Measurements from ENCODE around the gene EPS8L3.
"Not testable (repeated sequence)": the region's sequence is repeated elsewhere in the genome, so short reads cannot be mapped to it uniquely, and the experiment has no call there.

EPS8L3 gene

GRCh38 chr1:109767637-109768334 is 4.1 kb upstream of the EPS8L3 start:
- H3K36me3 ChIP-seq (replicated peaks; ENCODE audit: low read depth, low read length) = no peaks in the 10 kb centered on the region
- H3K27me3 ChIP-seq (ENCODE audit: low read depth, low read length) = no peaks in the 10 kb centered on the region
- no peaks in the 10 kb centered on the region for H3K9me3 ChIP-seq (ENCODE audit: insufficient read depth, low read length)
- H4K20me1 ChIP-seq (ENCODE audit: insufficient read depth, low read length) = no peaks in the 10 kb centered on the region
- no peak overlapping the region for H2AFZ ChIP-seq (ENCODE audit: low read depth, low read length)
- no peak overlapping the region for H3K4me3 ChIP-seq (ENCODE audit: low read length)
- H3K27ac ChIP-seq (ENCODE audit: low read length) = no peak overlapping the region
- no peak overlapping the region for H3K4me2 ChIP-seq (ENCODE audit: low read length)
- H3K9ac ChIP-seq (ENCODE audit: low read length) = no peak overlapping the region
- H3K4me1 ChIP-seq (ENCODE audit: low read length) = peaks cover 7% of the 10 kb centered on the region; the same call in 1 of the 2 replicates
- no peaks in the 10 kb centered on the region for H3K79me2 ChIP-seq (ENCODE audit: low read length)
- TF ChIP-seq EZH2phosphoT487 (IDR thresholded peaks at IDR 0.05; ENCODE audit: low read depth) (no peak), CTCF (IDR thresholded peaks at IDR 0.05; ENCODE audit: low read depth, low read length) (no peak)

- H3K9me3 ChIP-seq (ENCODE audit: insufficient read depth, low read length); H2AFZ ChIP-seq (ENCODE audit: low read depth, low read length); H3K27me3 ChIP-seq (ENCODE audit: low read depth, low read length); H3K4me3 ChIP-seq (ENCODE audit: low read length); H3K79me2 ChIP-seq (ENCODE audit: low read length); H3K9ac ChIP-seq (ENCODE audit: low read length); H3K4me1 ChIP-seq (ENCODE audit: low read length); H3K27ac ChIP-seq (ENCODE audit: low read length); H3K4me2 ChIP-seq (ENCODE audit: low read length); H4K20me1 ChIP-seq (ENCODE audit: insufficient read depth, low read length); H3K36me3 ChIP-seq (replicated peaks; ENCODE audit: low read depth, low read length): not testable (repeated sequence)
Measured at GRCh38 chr1:109766991-109767636, 3.4 kb upstream of the EPS8L3 start.

- Histone ChIP-seq H3K79me2 (ENCODE audit: low read length) (no peaks in the 10 kb centered on the region), H4K20me1 (ENCODE audit: insufficient read depth, low read length) (no peaks in the 10 kb centered on the region), H3K36me3 (replicated peaks; ENCODE audit: low read depth, low read length) (no peaks in the 10 kb centered on the region), H3K4me3 (ENCODE audit: low read length) (no peak overlapping the region), H2AFZ (ENCODE audit: low read depth, low read length) (no peak overlapping the region), H3K4me2 (ENCODE audit: low read length) (no peak overlapping the region), H3K9me3 (ENCODE audit: insufficient read depth, low read length) (no peaks in the 10 kb centered on the region), H3K4me1 (ENCODE audit: low read length) (peaks cover 7% of the 10 kb centered on the region; the same call in 1 of the 2 replicates), H3K9ac (ENCODE audit: low read length) (no peak overlapping the region), H3K27ac (ENCODE audit: low read length) (no peak overlapping the region), H3K27me3 (ENCODE audit: low read depth, low read length) (no peaks in the 10 kb centered on the region)
- TF ChIP-seq CTCF (IDR thresholded peaks at IDR 0.05; ENCODE audit: low read depth, low read length) (no peak), EZH2phosphoT487 (IDR thresholded peaks at IDR 0.05; ENCODE audit: low read depth) (no peak)
Measured at GRCh38 chr1:109765896-109766615, 2.3 kb upstream of the EPS8L3 start.

GRCh38 chr1:109765483-109765815 is 1.7 kb upstream of the EPS8L3 start:
- H2AFZ ChIP-seq (ENCODE audit: low read depth, low read length) = no peak overlapping the region
- H3K4me1 ChIP-seq (ENCODE audit: low read length) = peaks cover 7% of the 10 kb centered on the region; the same call in 1 of the 2 replicates
- no peak overlapping the region for H3K27ac ChIP-seq (ENCODE audit: low read length)
- TF ChIP-seq CTCF (IDR thresholded peaks at IDR 0.05; ENCODE audit: low read depth, low read length) = no peak
- TF ChIP-seq EZH2phosphoT487 (IDR thresholded peaks at IDR 0.05; ENCODE audit: low read depth) = no peak
- H3K79me2 ChIP-seq (ENCODE audit: low read length) = no peaks in the 10 kb centered on the region
- no peak overlapping the region for H3K4me2 ChIP-seq (ENCODE audit: low read length)
- no peaks in the 10 kb centered on the region for H3K27me3 ChIP-seq (ENCODE audit: low read depth, low read length)
- H3K9me3 ChIP-seq (ENCODE audit: insufficient read depth, low read length) = no peaks in the 10 kb centered on the region
- H3K4me3 ChIP-seq (ENCODE audit: low read length) = no peak overlapping the region
- H3K9ac ChIP-seq (ENCODE audit: low read length) = no peak overlapping the region
- no peaks in the 10 kb centered on the region for H4K20me1 ChIP-seq (ENCODE audit: insufficient read depth, low read length)
- no peaks in the 10 kb centered on the region for H3K36me3 ChIP-seq (replicated peaks; ENCODE audit: low read depth, low read length)
